ENCODE measurements around the gene TMTC2.

DNA sequence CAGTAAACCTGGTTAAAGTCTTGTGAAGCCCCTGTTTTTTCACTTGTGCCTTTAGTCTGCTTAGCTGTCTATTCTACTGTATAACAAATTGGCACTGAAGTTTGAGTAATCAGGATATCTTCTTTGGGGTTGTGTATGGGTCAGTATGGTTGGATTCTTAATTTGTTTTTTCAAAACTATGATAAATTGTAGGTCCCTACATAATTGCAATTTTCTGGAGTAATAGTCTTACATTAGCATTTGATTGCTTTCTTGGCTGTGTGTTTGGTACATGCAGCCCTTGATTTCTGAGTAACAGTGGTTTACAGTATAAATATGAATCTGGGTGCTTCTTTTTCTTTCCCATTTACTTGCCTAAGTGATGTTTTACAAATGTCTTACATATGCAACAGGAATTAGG, 186.6 kb downstream of the TMTC2 start:
- TF ChIP-seq, protein P1, sequence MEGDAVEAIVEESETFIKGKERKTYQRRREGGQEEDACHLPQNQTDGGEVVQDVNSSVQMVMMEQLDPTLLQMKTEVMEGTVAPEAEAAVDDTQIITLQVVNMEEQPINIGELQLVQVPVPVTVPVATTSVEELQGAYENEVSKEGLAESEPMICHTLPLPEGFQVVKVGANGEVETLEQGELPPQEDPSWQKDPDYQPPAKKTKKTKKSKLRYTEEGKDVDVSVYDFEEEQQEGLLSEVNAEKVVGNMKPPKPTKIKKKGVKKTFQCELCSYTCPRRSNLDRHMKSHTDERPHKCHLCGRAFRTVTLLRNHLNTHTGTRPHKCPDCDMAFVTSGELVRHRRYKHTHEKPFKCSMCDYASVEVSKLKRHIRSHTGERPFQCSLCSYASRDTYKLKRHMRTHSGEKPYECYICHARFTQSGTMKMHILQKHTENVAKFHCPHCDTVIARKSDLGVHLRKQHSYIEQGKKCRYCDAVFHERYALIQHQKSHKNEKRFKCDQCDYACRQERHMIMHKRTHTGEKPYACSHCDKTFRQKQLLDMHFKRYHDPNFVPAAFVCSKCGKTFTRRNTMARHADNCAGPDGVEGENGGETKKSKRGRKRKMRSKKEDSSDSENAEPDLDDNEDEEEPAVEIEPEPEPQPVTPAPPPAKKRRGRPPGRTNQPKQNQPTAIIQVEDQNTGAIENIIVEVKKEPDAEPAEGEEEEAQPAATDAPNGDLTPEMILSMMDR (IDR thresholded peaks at IDR 0.05; ENCODE audit: insufficient read depth, low read length, poor library complexity, severe bottlenecking), result no peak
- no peak for TF ChIP-seq EZH2phosphoT487 (conservative IDR thresholded peaks at IDR 0.05; ENCODE audit: low read length)

Measured in SU-DHL-6 (cell line).